ENCODE data around the gene COL25A1.
"Not testable (repeated sequence)": the region's sequence is repeated elsewhere in the genome, so short reads cannot be mapped to it uniquely, and the experiment has no call there.

COL25A1 gene

DNA sequence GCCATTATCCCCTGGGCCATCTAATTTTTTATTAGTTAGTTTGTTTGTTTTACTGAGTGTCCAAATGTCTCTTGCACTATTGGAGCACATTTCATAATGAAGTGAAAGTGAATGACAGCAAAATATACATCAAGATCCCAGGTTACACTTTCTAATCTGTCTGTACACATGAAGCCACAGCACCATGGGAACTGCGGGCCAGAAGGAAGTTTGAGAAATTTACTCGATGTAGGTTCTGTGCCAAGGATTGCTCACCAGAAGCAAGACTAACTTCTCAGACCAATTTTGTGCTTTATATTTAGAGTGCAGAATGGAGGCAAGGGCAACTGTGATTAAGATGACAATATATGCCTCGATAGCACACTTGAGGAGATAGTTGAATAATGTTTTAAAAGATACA is 258.0 kb downstream of the COL25A1 start:
- no peak for DNase-seq

DNA sequence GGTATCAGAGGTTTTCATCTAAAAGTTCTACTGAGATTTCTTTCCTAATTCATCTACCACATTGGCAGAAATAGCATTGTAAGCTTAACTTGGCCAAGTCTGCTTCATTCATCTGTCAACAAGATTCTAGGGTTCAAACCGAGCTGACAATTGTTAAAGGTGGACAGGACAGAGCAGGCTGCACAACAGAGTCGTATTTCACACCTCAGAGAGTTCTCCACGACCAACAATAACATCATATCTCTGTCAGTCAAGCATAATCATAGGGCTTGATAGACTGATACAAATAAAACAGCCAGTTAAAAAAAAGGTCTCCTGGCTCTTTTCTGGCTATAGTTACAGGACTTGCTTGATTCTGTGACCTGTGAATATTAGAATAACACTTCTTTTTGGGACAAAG is 259.2 kb downstream of the COL25A1 start:
- DNase-seq = no peak

DNA sequence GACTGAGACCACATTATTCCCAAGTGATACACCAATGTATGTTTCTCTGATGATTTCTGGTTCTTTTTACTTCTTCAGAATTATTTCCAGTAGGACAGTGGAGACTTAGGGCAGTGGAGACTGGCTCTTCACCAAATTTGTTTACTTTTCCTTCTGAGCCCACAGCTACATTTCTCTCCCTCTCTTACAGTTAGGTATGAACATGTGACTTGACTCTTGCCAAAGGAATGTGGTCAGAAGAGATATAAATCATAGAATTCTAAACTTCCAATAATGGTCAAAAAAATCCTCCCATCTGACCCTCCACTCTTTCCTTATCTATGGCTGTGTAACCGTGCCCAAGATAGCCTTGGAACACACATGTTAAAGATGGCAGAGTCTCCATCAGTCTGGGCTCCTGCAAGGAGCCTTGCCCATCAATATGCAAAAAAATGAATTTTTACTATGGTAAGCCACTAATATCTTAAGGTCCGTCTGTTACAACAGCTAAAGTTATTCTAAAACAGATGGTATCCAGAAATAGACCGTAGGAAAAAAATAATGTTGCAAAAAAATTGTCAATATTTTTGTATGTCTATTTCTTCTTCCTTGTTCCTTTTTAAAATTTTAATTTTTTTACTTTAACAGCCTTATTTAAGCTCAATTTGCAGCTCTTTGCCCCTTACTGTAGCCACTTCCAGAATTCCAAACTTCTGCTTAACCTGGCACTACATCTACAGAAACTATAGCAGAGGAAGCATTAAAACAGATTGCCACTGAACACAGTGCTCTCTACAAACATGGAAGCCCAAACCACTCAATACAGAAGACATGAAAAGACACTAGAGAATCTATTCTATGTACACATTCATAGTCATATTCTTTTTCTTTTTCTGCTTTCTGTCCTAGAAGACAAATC is 260.7 kb downstream of the COL25A1 start:
- DNase-seq = no peak

DNA sequence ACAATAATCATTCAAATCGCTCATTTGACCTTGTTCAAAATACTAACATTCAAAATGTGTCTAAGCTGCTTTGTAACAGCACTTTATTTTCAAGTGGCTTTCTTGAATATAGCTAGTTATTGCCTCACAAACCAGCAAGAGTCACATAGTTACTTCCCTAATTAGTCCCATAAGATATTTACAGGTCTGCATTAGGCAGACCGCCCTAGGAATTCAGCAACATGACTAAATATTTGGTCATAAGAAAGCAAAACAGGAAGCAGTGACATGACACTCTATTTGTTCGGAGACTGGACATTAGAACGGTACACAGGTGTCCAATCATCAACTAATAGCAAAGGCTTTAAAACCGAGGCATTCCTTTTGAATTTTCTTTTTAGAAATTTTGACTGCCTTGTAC is 262.0 kb downstream of the COL25A1 start:
- DNase-seq = no peak

DNA sequence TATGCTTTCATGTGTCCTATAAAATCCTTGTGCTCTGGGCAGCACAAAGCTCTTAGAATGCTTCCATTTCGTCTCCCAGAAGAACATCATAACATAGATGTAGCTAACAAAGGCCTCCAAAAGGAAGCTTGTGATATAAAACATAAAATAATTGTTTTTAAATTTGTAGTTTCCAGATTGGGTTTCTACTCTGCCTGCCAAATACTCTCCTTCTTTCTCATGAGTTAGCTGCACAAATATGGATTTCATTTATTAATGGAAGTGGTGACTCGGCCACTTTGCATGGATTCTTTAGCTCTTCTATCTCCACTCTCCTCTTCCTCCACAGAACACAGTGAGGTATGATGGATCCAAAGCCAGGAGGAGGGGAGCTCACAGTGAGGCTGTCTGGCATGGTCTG is 265.4 kb downstream of the COL25A1 start:
- DNase-seq = no peak

DNA sequence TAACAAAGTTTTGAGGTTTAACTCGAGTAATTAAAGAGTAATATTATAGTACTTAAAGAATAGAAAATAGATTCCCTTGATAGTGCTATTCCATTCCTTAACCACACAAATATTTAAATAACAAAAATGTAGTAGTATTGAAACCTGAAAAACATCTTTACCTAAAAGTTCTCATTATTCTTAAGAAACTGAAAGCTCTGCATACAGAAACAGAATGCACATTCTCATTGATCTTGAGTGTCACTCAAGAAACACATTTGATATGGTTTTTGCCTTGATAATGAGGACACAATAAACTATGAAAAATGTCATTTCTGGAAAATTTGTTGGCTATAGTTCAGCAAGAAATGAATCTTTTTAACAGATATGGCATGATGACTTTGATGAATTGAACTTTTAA is 268.5 kb downstream of the COL25A1 start:
- DNase-seq = no peak

DNA sequence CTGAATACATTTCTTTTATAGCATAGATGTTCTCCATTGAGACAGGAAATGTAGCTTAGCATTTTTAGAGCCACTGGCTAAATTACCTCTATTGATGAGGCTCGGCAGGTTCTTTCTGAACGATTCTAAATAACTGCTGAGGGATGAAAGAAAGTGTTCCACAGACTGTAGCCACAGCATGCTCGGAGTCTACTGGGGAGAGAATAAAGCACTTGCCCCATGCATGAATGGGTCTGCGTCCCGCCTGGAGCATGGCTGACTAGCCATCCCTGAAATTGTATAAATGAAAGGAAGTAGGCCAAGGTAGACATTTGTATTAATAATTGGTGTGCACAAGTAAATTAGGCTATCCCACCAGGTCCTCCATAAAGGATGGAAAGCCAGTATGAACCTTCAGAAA is 269.8 kb downstream of the COL25A1 start:
- DNase-seq = no peak

DNA sequence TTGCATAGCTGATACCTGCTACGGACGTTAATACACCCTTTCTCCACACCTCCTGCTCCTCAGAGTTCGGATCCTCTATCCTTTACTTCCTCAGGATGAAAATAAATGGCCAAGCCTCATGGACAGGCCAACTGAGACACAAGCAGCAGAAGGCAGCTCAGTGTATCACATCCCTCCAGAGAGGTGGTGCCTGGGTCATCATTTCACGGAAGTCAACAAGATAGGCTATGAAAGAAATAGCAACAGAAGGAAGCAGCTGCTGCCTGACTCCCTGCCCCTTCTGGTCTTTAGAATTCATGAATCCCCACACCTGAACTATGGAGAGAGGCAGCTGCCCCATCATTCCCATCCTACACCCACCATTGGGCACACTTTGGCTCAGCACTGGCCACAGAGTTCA is 272.5 kb downstream of the COL25A1 start:
- no peak for DNase-seq

DNA sequence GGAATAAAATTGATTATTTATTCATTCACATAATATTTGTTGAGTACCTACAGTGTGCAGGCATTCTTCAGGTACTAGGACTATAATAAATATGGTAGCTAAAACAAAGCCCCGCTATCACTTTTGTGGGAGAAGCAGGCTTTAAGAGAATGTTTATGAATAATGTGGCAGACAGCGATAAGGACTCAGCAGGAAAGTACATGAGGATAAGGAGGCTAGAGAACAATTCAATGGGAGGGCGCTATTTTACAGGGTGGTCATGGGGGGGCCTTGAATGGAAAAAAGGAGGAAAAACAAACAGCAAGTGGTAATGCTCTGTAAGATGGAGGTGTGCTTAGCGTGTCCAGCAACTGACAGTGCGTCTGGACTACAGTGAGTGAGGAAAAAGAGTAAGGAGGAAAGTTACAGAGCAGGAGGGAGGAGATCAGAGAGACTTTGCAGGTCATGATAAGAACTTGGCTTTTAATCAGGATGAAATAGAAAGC is 275.4 kb downstream of the COL25A1 start:
- DNase-seq = no peak

DNA sequence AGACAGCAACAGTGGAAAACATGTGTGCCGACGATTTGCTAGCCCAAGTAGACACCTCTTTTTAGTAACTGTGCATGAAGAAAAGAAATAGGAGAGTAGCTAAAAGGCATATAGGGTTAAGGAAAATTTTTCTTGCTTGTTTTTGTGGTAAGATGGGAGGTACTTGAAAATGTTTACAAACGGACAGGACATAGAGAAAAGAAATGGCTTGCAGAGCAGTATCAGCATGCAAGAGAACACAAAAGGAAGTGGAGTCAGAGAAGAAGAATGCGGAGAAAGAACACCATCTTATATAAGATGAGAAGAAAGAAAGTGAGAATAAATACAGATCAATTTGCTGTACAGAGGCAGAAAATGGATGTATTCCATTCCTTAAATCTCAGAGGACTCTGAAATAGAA is 275.9 kb downstream of the COL25A1 start:
- no peak for DNase-seq

DNA sequence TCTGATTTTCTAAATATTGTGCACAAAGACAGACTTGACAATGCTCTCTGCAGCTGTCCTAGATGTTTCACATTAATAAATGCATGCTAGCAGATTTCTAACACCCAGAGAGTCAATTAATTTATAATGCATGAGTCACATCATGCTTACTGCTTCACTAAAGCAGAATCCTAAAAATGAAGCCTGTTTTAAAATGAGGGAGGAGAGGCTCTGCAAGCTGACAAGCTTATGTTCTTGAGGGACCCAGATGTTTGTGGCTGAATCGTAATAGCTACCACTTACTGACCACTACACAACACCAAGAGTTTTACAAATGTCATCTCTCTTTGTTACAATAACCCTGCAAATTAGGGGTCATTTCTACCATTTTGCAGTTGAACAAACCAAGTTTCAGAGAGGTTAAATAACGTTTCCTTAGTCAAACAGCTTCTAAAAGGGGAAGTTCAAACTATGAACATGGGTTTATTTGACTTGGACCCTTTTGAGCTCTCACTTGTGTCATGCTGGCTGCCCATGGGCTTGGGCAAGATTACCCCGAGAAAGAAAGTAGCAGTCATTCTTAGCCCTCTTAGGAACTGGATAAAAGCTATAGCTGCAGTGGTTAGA is 276.9 kb downstream of the COL25A1 start:
- DNase-seq = no peak

DNA sequence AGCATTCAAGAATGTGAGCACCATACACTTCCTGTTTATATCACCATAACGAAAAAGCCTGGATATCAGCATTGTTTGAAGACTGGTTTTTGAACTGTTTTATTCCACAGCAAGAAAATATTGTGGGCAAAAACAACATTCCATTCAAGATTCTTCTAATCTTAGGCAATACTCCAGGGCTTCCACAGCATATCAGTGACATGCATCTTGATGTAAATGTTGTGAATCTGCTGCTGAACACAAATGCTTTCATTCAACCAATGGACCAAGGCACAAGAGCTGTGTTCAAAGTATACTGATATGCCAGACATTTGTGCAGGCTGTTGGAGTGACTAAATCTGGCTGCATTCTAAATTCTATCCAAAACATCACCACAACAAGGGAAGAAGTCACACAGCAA is 279.5 kb downstream of the COL25A1 start:
- DNase-seq = no peak

DNA sequence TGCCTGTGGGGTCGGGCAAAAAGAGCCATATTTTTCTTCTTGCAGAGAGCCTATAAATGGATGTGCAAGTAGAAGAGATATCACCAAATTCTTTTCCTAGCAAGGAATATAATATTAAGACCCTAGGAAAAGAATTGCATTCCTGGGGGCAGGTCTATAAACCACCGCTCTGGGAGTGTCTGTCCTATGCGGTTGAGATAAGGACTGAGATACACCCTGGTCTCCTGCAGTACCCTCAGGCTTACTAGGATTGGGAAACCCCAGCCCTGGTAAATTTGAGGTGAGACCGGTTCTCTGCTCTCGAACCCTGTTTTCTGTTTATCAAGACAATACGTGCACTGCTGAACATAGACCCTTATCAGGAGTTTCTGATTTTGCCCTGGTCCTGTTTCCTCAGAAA is 280.8 kb downstream of the COL25A1 start:
- not testable (repeated sequence) for DNase-seq

DNA sequence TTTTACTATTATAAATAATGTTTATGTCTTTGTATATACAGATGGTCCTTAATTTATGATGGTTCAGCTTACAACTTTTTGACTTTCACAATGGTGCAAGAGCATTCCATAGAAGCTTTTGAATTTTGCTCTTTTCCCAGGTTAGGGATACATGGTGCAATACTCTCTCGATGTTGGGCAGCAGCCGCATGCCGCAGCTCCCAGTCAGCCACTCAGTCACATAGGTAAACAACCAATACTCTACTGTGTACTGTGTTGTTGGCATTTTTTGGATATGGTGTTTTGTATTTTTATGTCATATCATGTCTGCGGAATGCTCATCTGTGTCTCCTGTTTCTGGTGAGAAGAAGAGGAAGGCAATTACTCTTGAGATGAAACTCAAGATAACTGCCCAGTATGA is 281.6 kb downstream of the COL25A1 start:
- DNase-seq = no peak

DNA sequence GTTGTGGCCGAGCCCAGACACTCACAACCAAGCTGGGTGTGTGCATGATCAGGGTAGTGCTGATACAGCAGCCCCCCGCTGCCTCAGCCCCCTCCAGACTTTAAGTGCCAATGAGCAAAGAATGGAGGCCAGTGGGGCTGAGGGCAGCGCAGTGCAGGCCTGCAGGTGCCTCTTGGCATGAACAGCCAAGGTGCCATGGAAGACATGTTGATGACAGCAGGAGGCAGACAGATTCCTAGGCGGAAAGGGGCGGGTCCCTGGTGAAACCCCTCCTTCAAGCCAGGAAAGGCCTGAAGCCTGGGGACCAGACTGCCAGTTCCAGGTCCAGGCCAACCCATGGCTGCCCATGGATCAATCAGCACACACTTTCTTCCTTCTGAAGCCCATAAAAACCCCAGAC is 286.3 kb downstream of the COL25A1 start:
- DNase-seq = no peak

DNA sequence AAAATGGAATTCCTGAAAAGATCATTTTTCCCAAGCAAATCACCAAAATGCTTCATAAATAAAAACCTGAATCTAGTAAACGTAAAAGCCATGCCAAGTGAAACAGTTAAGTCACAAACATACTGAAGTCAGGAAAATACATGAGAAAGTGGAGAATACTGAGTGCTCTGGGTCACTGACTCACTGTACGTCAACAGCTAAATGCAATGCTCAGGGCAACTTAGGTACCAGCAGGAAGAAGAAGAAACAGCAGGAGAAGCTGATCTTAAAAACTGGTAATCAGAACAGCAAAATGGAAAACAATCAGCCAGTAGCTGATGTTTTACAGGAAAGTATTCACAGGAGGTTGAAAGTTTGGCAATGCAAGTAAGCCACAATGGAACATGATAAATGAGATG is 287.0 kb downstream of the COL25A1 start:
- no peak for DNase-seq

DNA sequence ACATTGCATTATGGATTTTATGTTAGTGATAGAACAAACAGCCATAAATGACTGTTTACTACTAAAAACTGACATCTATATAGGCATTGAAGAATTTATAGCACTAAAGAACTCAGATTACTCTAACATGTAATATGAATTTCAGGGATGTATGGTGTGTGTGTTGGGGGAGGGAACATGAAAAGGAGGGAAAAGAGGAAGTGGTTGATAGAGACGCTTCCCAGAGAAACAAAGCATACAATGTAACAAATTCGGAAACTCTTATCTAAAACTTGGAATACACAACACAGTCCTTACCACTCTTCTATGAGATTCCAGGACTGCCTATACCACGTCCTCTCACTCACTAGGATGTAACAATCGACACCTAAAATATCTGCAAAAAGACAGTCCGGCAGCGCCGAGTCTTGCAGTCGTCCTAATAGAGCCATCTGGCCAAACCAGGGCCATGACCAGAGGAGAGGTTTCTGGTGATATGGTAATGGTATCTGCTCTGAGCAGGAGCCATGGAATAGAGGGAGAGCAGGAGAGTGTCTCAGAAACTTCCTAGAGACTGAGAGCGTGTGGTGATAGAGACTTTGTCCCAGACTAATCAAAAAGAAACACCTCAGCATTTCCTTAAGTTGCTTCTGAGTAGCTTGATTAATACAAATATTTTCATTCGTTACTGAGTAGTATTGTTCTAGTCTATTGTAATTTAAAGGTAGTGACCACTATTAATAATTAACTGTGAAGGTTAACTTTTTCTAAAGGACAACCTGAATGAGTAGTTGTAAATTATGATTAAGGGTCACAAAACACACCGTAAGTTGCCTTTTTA is 287.7 kb downstream of the COL25A1 start:
- DNase-seq = no peak

DNA sequence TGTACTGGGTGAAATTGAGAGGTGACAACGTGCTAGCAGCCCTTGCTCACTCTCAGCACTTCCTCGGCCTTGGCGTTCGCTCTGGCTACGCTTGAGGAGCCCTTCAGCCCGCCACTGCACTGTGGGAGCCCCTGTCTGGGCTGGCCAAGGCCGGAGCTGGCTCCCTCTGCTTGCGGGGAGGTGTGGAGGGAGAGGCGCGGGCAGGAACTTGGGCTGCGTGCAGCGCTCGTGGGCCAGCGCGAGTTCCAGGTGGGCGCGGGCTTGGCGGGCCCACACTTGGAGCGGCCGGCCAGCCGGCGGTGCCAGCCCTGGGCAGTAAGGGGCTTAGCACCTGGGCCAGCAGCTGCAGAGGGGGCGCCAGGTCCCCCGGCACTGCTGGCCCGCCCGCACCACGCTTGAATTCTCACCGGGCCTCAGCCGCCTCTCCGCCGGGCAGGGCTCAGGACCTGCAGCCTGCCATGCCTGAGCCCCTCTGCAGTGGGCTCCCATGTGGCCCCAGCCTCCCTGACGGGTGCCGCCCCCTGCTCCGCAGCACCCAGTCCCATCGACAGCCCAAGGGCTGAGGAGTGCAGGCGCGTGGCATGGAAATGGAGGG is 290.1 kb downstream of the COL25A1 start:
- no peak for DNase-seq

DNA sequence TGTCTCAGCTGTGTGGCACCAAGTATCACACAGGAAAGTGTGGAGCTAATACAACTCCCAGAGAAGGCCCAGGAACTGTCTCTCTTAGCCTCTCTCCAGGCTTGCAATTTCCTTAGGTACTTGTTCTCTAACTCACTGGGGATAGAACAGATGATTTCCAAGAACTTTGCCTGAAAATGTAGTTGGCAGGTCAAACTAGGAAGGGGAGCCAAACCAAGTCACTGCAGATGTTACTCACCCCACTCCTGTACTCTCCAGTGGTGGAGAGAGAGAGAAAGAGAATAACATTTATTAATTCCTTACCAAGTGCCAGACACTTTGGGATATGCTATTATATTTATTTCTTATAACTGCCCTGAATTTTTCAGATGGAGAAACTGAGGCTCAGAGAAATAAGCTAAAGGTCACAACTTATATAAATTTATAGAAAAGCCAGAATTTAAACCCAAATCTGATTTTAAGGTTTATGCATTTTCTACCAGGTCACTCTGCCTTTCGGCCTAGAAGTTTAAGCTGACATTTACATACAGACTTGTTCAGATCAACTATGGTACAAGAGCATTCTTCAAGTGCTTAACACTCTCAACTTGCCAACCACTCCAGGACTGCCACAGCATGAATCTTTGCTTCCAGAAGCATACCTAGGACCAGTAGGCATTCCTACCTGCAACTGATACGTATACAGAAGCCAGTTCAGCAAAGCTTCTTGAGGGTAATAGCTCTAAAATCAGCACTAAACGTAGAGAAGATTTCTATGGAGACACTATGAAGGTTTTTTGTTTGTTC is 291.0 kb downstream of the COL25A1 start:
- no peak for DNase-seq

DNA sequence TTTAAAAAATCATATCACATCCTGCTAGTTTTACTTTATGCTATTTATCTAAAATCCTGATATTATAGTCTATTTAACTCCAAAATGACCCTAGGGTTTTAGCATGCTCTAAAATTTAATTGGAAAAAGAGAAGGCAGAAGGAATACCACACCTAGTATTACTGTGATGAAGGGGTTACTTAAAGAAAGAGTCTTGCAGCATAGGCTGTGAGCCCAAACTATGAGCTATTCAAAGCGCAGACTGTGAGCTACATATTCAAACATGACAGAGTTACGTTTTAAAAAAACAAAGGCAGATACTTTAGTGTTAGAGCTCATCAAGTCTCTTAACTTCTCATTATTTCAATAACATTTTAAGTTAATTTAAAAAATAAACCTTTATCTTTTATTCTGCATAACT is 291.9 kb downstream of the COL25A1 start:
- DNase-seq = no peak

DNA sequence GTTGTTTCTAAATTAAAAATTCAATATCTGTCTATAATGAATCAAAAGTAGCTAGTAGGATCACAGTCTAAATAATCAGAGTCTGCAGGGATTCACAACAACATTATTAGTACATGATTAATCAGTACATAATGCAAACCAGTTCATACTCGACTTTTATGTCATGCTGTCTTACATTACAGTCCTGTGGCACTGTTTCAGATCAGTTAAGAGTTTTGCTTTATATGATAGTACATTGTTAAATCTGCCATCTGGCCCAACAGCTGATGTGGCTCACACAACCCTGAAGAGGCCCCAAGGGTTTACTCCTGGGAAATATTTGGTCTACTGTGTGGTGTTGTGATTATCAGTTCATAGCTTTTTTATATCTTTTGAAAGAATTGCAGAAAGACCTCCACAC is 292.5 kb downstream of the COL25A1 start:
- DNase-seq = no peak

DNA sequence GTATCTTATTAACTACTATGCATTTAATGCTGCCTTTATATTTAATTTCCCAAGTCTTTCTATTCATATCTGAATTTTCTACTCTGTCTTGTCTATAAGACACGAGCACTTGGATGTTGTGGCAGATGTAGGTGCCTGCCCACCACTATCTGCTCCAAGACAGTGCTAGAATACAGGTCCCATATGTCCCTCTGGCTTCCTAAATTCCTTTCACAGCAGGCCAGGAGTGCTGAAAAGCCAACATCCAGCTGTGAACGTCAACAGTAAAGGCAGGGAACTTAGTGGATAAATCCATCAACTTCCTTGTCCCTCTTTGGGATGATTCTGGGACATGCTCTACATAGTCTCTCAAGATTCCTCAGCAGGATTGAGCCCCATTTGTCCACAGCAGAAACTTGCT is 294.5 kb downstream of the COL25A1 start:
- DNase-seq = no peak
